ENCODE data around the gene METTL18.

METTL18 gene

GRCh38 chr1:169804941-169805340 lies 10.2 kb upstream of the METTL18 start:
- ChIA-PET POLR2A (no interaction called here), CTCF (no interaction called here)
- Histone ChIP-seq H3K27ac (ENCODE audit: extremely low read depth, low read depth, low read length) (no peak overlapping the region), H3K4me1 (ENCODE audit: control insufficient read depth, insufficient read depth, low read length) (no peaks in the 10 kb centered on the region), H3K36me3 (ENCODE audit: control insufficient read depth in 2 of 2, insufficient read depth in 1 of 2, low read length in 2 of 2) (peaks cover 35 to 79% of the 10 kb centered on the region in 2 experiments), H3K4me3 (ENCODE audit: low read depth, low read length) (no peak overlapping the region), H3K9me3 (ENCODE audit: control insufficient read depth, insufficient read depth, low read depth, low read length) (no peaks in the 10 kb centered on the region)
- no peak for TF ChIP-seq PRDM10 (tag by site-specific recombination; IDR thresholded peaks at IDR 0.05)
- no peak for TF ChIP-seq GLI4 (tag by site-specific recombination; IDR thresholded peaks at IDR 0.05)
- no peak for TF ChIP-seq ZNF544 (tag by site-specific recombination; IDR thresholded peaks at IDR 0.05)
- no peak for TF ChIP-seq ZNF529 (tag by site-specific recombination; IDR thresholded peaks at IDR 0.05; ENCODE audit: insufficient replicate concordance)
- TF ChIP-seq SCRT2 (tag by site-specific recombination; IDR thresholded peaks at IDR 0.05) = peak; percentile 91
- no peak for TF ChIP-seq GLI2 (tag by site-specific recombination; IDR thresholded peaks at IDR 0.05; ENCODE audit: borderline replicate concordance, low read depth)
- TF ChIP-seq INSM2 (tag by site-specific recombination; IDR thresholded peaks at IDR 0.05) = no peak
- TF ChIP-seq ZNF561 (tag by site-specific recombination; IDR thresholded peaks at IDR 0.05; ENCODE audit: borderline replicate concordance) = no peak
- no peak for TF ChIP-seq RBAK (tag by site-specific recombination; IDR thresholded peaks at IDR 0.05)
- no peak for TF ChIP-seq GLIS1 (tag by site-specific recombination; IDR thresholded peaks at IDR 0.05)
- TF ChIP-seq ZNF621 (tag by site-specific recombination; IDR thresholded peaks at IDR 0.05) = no peak
- peak; percentile 41; the same call in 1 of the 2 replicates for TF ChIP-seq SCRT1 (tag by site-specific recombination; IDR thresholded peaks at IDR 0.05; ENCODE audit: borderline replicate concordance)

- ChIA-PET CTCF (no interaction called here), POLR2A (no interaction called here)
- Histone ChIP-seq H3K9me3 (ENCODE audit: control insufficient read depth, insufficient read depth, low read depth, low read length) (no peaks in the 10 kb centered on the region), H3K4me3 (ENCODE audit: low read depth, low read length) (no peak overlapping the region), H3K36me3 (ENCODE audit: control insufficient read depth in 2 of 2, insufficient read depth in 1 of 2, low read length in 2 of 2) (peaks cover 30 to 78% of the 10 kb centered on the region in 2 experiments), H3K27ac (ENCODE audit: extremely low read depth, low read depth, low read length) (no peak overlapping the region), H3K4me1 (ENCODE audit: control insufficient read depth, insufficient read depth, low read length) (no peaks in the 10 kb centered on the region)
- no peak for TF ChIP-seq ZNF639 (tag by site-specific recombination; IDR thresholded peaks at IDR 0.05)
- TF ChIP-seq ZNF280D (tag by site-specific recombination; IDR thresholded peaks at IDR 0.05) = no peak
- no peak for TF ChIP-seq ZNF155 (tag by site-specific recombination; IDR thresholded peaks at IDR 0.05)
- no peak for TF ChIP-seq PRDM6 (tag by site-specific recombination; IDR thresholded peaks at IDR 0.05)
- TF ChIP-seq ZNF223 (tag by site-specific recombination; IDR thresholded peaks at IDR 0.05) = no peak
- TF ChIP-seq ZNF610 (tag by site-specific recombination; IDR thresholded peaks at IDR 0.05; ENCODE audit: borderline replicate concordance) = no peak
- no peak for TF ChIP-seq ZNF423 (tag by site-specific recombination; IDR thresholded peaks at IDR 0.05)
- TF ChIP-seq EGR2 (tag by site-specific recombination; IDR thresholded peaks at IDR 0.05; ENCODE audit: low read depth) = no peak
- TF ChIP-seq HIC1 (tag by site-specific recombination; IDR thresholded peaks at IDR 0.05) = no peak
- TF ChIP-seq ZNF202 (tag by site-specific recombination; IDR thresholded peaks at IDR 0.05; ENCODE audit: borderline replicate concordance) = no peak
Measured at GRCh38 chr1:169802888-169803287, 8.2 kb upstream of the METTL18 start.

All from HEK293 (cell line).